Mesothelial cell of epicardium (in vitro differentiated cells): ENCODE results near the gene SORBS2. TPM values are rescaled to one million over a fixed set of nuclear protein-coding genes. Genes with fewer than 3 reads are reported as not detected.

Experiments
- DNase-seq, 2 experiments: peaks; one replicate each; pipeline ENCODE4 v3.0.0; 2021; ENCODE audit warnings: low spot score in 2 of 2; ENCODE audit not compliant: unreplicated experiment in 2 of 2
- H3K27ac Mint-ChIP-seq: 2 replicates; pipeline ENCODE4 v1.8.0; 2021; ENCODE audit warnings: mixed read lengths
- H3K27me3 Mint-ChIP-seq: 2 replicates; pipeline ENCODE4 v1.8.0; 2021; ENCODE audit warnings: low read depth, mixed read lengths
- H3K36me3 Mint-ChIP-seq: 2 replicates; pipeline ENCODE4 v1.8.0; 2021; ENCODE audit warnings: mixed read lengths
- H3K4me1 Mint-ChIP-seq: 2 replicates; pipeline ENCODE4 v1.8.0; 2021; ENCODE audit warnings: mixed read lengths
- H3K4me3 Mint-ChIP-seq: 2 replicates; pipeline ENCODE4 v1.8.0; 2021; ENCODE audit warnings: mild to moderate bottlenecking, moderate library complexity, mixed read lengths
- H3K9me3 Mint-ChIP-seq: 2 replicates; pipeline ENCODE4 v1.8.0; 2021; ENCODE audit warnings: mixed read lengths
- CTCF ChIP-seq: fragments of 200-600 bp; sonication (generic); IDR thresholded peaks from one replicate; pipeline ENCODE4 v1.5.0; 2021; ENCODE audit warnings: antibody characterized with exemption; ENCODE audit not compliant: unreplicated experiment
- total RNA-seq: library from RNA; stranded (reverse); gene quantifications from 3 replicates; pipeline ENCODE4 v1.2.1, GENCODE V29; 2021

Gene SORBS2
- total RNA-seq, 1 donor from 2014 or later = 11.0 TPM

GRCh38 chr4:185634066-185634652 is 177.8 kb downstream of the SORBS2 start:
- no peak for DNase-seq
- TF ChIP-seq CTCF = peak; percentile 70

GRCh38 chr4:185626798-185627197 is 185.2 kb downstream of the SORBS2 start:
- Mint-ChIP-seq H3K9me3 (peaks cover 7% of the 10 kb centered on the region), H3K4me1 (peaks cover 30% of the 10 kb centered on the region), H3K27ac (no peak overlapping the region), H3K27me3 (no peaks in the 10 kb centered on the region), H3K4me3 (no peak overlapping the region), H3K36me3 (peaks cover 6% of the 10 kb centered on the region)
- no peak for DNase-seq
- no peak for TF ChIP-seq CTCF

More at GRCh38 chr4:185634066-185634652, 177.8 kb downstream of the SORBS2 start:
- Mint-ChIP-seq H3K9me3 (no peaks in the 10 kb centered on the region), H3K36me3 (no peaks in the 10 kb centered on the region), H3K27ac (no peak overlapping the region), H3K27me3 (no peaks in the 10 kb centered on the region), H3K4me1 (peaks cover 5% of the 10 kb centered on the region), H3K4me3 (no peak overlapping the region)

- Mint-ChIP-seq H3K36me3 (peaks cover 6% of the 10 kb centered on the region), H3K4me1 (peaks cover 32% of the 10 kb centered on the region), H3K9me3 (peaks cover 7% of the 10 kb centered on the region), H3K27me3 (no peaks in the 10 kb centered on the region), H3K27ac (peak overlapping the region; percentile 88), H3K4me3 (no peak overlapping the region)
- TF ChIP-seq CTCF = no peak
- DNase-seq = no peak
Observed at GRCh38 chr4:185625503-185625902, 186.5 kb downstream of the SORBS2 start.

GRCh38 chr4:185624259-185624589 is 187.8 kb downstream of the SORBS2 start:
- no peak for TF ChIP-seq CTCF
- peaks cover 6% of the 10 kb centered on the region for H3K36me3 Mint-ChIP-seq
- no peak overlapping the region for H3K27ac Mint-ChIP-seq
- H3K9me3 Mint-ChIP-seq = peaks cover 7% of the 10 kb centered on the region
- DNase-seq = no peak
- no peak overlapping the region for H3K4me3 Mint-ChIP-seq
- H3K27me3 Mint-ChIP-seq = no peaks in the 10 kb centered on the region
- H3K4me1 Mint-ChIP-seq = peaks cover 31% of the 10 kb centered on the region

DNA sequence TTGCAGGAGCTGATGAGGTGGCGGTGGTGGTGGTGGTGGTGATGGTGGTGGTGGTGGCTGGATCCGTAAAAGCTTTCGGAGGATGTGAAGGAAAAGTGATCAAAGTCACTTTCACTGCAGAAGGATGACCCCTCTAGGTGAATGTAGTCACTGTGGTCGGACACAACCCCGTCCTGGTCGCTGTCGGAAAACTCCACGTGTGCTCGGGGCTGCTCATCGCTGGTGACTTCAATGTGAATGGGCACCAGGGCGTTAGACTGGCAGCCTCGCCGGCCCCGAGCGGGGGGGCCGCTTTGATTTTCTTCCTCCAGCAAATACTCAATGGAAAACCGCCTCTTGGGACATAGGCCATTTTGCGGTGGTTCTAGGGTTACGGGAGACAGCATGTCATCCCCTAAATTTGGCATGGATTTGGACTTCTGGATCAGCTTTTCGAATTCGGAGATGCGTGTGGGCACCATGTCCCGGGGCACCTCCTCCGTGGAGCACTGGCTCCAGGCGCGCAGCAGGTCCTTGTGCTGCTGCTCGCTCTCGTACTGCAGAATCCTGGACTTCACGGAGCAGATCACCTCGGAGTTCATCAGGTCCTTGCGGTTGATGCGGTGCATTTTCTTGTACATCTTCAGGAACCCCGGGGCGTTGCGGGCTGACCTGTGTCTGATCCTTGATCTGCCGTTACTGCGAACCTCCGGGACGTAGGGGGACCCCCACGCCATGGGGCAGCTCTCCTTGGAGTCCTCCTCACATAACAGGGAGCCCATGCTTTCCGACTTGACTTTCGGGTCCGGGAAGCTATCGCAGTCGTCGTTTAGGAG is 188.3 kb downstream of the SORBS2 start:
- H3K9me3 Mint-ChIP-seq = peaks cover 7% of the 10 kb centered on the region

More for the DNA sequence above, 188.3 kb downstream of the SORBS2 start:
- no peaks in the 10 kb centered on the region for H3K27me3 Mint-ChIP-seq
- no peak overlapping the region for H3K4me3 Mint-ChIP-seq
- DNase-seq = no peak
- H3K27ac Mint-ChIP-seq = no peak overlapping the region
- TF ChIP-seq CTCF = no peak
- H3K36me3 Mint-ChIP-seq = peaks cover 6% of the 10 kb centered on the region
- H3K4me1 Mint-ChIP-seq = peaks cover 26% of the 10 kb centered on the region
